ENCODE results near the gene TTC21A. TPM values are rescaled to one million over a fixed set of nuclear protein-coding genes. Genes with fewer than 3 reads are reported as not detected.
A peak's percentile ranks its signal among the peaks of the same experiment; 100 is the strongest.

Gene TTC21A
- total RNA-seq, 2 experiments from 2014 or later: 2.7 to 4.5 TPM

DNA sequence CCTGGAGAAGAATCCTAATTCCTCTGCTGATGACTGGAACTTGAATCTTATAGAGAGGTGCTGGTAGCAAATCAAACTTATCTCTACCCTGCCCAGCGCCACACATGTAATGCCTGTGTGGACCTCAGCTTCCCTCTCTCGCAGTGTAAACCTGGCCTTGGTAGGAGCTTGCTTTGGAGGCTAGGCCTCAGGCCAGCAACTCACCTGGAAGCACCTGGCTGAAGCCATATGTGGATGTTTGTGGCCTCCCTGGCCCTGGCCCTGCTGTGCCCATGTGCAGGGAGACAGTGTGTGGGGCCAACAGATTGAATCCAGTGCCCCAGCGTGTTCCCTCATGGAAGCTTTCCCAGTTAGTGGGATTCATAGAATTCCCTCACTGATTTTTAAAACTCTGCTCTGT lies 8.4 kb downstream of the TTC21A start:
- Mint-ChIP-seq H3K36me3 (no peaks in the 10 kb centered on the region), H3K4me1 (peaks cover 2% of the 10 kb centered on the region), H3K9me3 (no peaks in the 10 kb centered on the region), H3K4me3 (no peak overlapping the region), H3K27me3 (peaks cover 55% of the 10 kb centered on the region), H3K27ac (no peak overlapping the region)
- POLR2A ChIA-PET: no interaction called here
- DNase-seq (no peak), ATAC-seq (ENCODE audit: low read depth) (no peak)

DNA sequence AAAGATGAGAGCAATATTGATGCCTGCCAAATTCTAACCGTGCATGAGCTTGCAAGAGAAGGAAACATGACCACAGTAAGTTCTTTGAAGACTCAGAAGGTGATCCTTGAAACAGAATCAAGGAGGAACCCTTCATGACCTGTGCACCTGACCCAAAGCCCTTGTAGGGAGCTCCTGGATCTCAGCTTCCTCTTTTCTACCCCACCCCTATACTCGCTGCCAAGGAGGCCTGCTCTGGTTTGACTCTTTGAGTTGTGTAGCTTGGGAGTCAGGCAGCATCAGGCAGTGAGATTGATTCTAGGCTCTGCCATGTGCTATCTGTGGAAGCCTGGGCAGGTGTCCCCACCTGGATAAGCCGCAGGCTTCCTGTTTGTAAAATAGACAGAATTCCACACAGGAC lies 10.6 kb downstream of the TTC21A start:
- no peak for ATAC-seq (ENCODE audit: low read depth)
- POLR2A ChIA-PET: interaction anchor here (0.8 kb wide), 1 partner anchor 9 kb away, joined by 3 read pairs; no protein-coding TSS in a partner anchor
- DNase-seq: no peak
- H3K27me3 Mint-ChIP-seq: peaks cover 51% of the 10 kb centered on the region
- no peaks in the 10 kb centered on the region for H3K36me3 Mint-ChIP-seq
- peaks cover 4% of the 10 kb centered on the region for H3K4me1 Mint-ChIP-seq
- no peak overlapping the region for H3K4me3 Mint-ChIP-seq
- H3K9me3 Mint-ChIP-seq: no peaks in the 10 kb centered on the region
- no peak overlapping the region for H3K27ac Mint-ChIP-seq

DNA sequence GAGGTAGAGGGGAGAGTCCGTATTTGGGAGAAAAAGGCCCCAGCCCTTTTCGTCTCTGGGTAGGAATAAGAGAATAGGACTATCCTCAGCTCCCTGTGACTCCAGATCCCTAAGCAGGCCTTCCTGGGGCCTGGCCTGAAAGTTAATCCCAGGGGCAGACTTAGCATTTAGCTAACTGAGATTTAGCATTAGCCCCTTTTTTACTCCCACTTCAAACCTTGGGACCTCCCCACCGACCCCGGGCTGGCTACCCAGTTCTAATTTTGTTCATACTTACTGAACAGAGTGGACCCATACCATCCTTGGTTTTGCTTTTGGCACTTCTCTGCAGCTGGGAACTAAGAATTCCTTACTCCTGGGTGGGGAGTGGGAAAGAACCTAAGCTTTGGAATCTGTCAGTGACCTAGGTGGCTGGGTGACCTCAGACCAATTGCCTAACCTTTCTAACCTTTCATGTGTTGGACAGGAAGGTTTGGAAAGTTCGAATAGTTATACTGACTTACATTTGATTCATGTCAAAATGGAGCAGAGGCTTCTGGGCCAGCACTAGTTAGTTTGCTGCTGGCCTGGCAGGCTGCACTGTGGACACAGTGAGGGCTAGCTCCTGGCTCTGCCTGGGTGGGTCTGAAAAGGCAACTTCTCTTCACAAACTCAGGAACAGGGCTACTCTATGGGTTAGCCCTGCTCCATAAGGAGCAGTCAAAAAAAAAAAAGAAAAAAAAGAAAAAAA lies 11.6 kb downstream of the TTC21A start:
- DNase-seq (no peak), ATAC-seq (ENCODE audit: low read depth) (no peak)
- POLR2A ChIA-PET: no interaction called here
- no peaks in the 10 kb centered on the region for H3K36me3 Mint-ChIP-seq
- H3K9me3 Mint-ChIP-seq: no peaks in the 10 kb centered on the region
- H3K27ac Mint-ChIP-seq: no peak overlapping the region
- H3K4me3 Mint-ChIP-seq: no peak overlapping the region
- H3K4me1 Mint-ChIP-seq: peaks cover 4% of the 10 kb centered on the region
- H3K27me3 Mint-ChIP-seq: peaks cover 47% of the 10 kb centered on the region

GRCh38 chr3:39121621-39122020 lies 14.1 kb downstream of the TTC21A start:
- Mint-ChIP-seq H3K4me3 (no peak overlapping the region), H3K27me3 (peaks cover 43% of the 10 kb centered on the region), H3K9me3 (no peaks in the 10 kb centered on the region), H3K4me1 (peaks cover 7% of the 10 kb centered on the region), H3K27ac (no peak overlapping the region), H3K36me3 (no peaks in the 10 kb centered on the region)
- ATAC-seq (ENCODE audit: low read depth): no peak
- DNase-seq: no peak
- POLR2A ChIA-PET: no interaction called here

- no peaks in the 10 kb centered on the region for H3K9me3 Mint-ChIP-seq
- POLR2A ChIA-PET: no interaction called here
- H3K36me3 Mint-ChIP-seq: no peaks in the 10 kb centered on the region
These were observed 15.3 kb downstream of the TTC21A start for GRCh38 chr3:39122813-39123212.

GRCh38 chr3:39124876-39125840 lies 17.7 kb downstream of the TTC21A start:
- Mint-ChIP-seq H3K9me3 (no peaks in the 10 kb centered on the region), H3K27ac (no peak overlapping the region), H3K27me3 (peaks cover 28% of the 10 kb centered on the region), H3K36me3 (no peaks in the 10 kb centered on the region), H3K4me3 (no peak overlapping the region), H3K4me1 (peaks cover 20% of the 10 kb centered on the region)
- ATAC-seq (ENCODE audit: low read depth) (no peak), DNase-seq (no peak)
- POLR2A ChIA-PET: interaction anchor here (0.5 to 3.9 kb wide), 3 partner anchors 16 to 281 kb away, joined by 4 to 15 read pairs (median 4); partner anchors contain the start of gene TTC21A

More at GRCh38 chr3:39122813-39123212, 15.3 kb downstream of the TTC21A start:
- DNase-seq (no peak), ATAC-seq (ENCODE audit: low read depth) (no peak)
- H3K4me3 Mint-ChIP-seq: no peak overlapping the region
- H3K4me1 Mint-ChIP-seq: peaks cover 17% of the 10 kb centered on the region
- peaks cover 38% of the 10 kb centered on the region for H3K27me3 Mint-ChIP-seq
- H3K27ac Mint-ChIP-seq: no peak overlapping the region

- ATAC-seq (ENCODE audit: low read depth): no peak
- H3K9me3 Mint-ChIP-seq: no peaks in the 10 kb centered on the region
- no peak for DNase-seq
- H3K27ac Mint-ChIP-seq: no peak overlapping the region
- POLR2A ChIA-PET: interaction anchor here (0.5 to 3.9 kb wide), 2 partner anchors 17 to 39 kb away, joined by 4 to 15 read pairs; partner anchors contain the start of gene TTC21A
- peaks cover 22% of the 10 kb centered on the region for H3K4me1 Mint-ChIP-seq
- no peak overlapping the region for H3K4me3 Mint-ChIP-seq
- no peaks in the 10 kb centered on the region for H3K36me3 Mint-ChIP-seq
- H3K27me3 Mint-ChIP-seq: peaks cover 25% of the 10 kb centered on the region
These were observed 18.5 kb downstream of the TTC21A start for GRCh38 chr3:39125841-39126500.

DNA sequence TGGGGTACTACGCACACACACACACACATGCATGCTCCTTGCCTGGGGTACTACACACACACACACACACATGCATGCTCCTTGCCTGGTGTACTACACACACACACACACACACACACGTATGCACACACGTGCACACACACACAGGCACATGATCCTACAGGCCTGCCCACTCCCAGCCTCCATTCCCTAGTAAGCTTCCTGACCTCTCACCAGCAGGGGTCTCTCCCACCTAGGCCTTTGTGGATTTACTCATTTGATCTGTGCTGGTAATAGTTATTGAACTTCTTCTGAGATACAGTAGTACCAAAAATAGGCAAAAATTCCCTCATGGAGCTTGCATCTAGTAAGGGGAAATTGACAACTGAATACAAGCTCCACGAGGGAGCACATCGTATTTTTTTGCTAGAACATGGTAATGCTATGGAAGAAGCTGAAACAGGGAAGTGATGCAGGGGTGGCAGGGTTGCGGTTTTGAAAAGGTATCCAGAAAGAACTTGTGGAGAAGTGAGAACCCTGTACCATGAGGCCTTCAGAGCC lies 19.1 kb downstream of the TTC21A start:
- DNase-seq: no peak
- no peak overlapping the region for H3K4me3 Mint-ChIP-seq
- peak; percentile 55 for ATAC-seq (ENCODE audit: low read depth)
- POLR2A ChIA-PET: interaction anchor here (2.2 to 3.9 kb wide), 2 partner anchors 18 to 162 kb away, joined by 9 to 15 read pairs; partner anchors contain the start of gene TTC21A
- peaks cover 22% of the 10 kb centered on the region for H3K27me3 Mint-ChIP-seq
- no peaks in the 10 kb centered on the region for H3K9me3 Mint-ChIP-seq
- no peak overlapping the region for H3K27ac Mint-ChIP-seq
- peaks cover 25% of the 10 kb centered on the region for H3K4me1 Mint-ChIP-seq
- no peaks in the 10 kb centered on the region for H3K36me3 Mint-ChIP-seq

- peak; percentile 32 for ATAC-seq (ENCODE audit: low read depth)
- POLR2A ChIA-PET: interaction anchor here (1.0 to 3.9 kb wide), 4 partner anchors 18 to 161 kb away, joined by 3 to 15 read pairs (median 8); partner anchors contain the start of gene TTC21A
- peaks cover 15% of the 10 kb centered on the region for H3K27me3 Mint-ChIP-seq
- H3K4me3 Mint-ChIP-seq: peak overlapping the region; percentile 40
- peak overlapping the region; percentile 17 for H3K27ac Mint-ChIP-seq
- H3K4me1 Mint-ChIP-seq: peaks cover 25% of the 10 kb centered on the region
- DNase-seq: peak; percentile 32
- H3K9me3 Mint-ChIP-seq: no peaks in the 10 kb centered on the region
- H3K36me3 Mint-ChIP-seq: no peaks in the 10 kb centered on the region
These were observed 19.9 kb downstream of the TTC21A start for GRCh38 chr3:39127269-39127907.

- Mint-ChIP-seq H3K9me3 (no peaks in the 10 kb centered on the region), H3K27ac (peak overlapping the region; percentile 54), H3K36me3 (no peaks in the 10 kb centered on the region), H3K27me3 (peaks cover 11% of the 10 kb centered on the region), H3K4me1 (peaks cover 26% of the 10 kb centered on the region), H3K4me3 (peak overlapping the region; percentile 40)
- ATAC-seq (ENCODE audit: low read depth): peak; percentile 82
- no peak for DNase-seq
- POLR2A ChIA-PET: interaction anchor here (1.0 to 3.9 kb wide), 4 partner anchors 18 to 160 kb away, joined by 3 to 15 read pairs (median 8); partner anchors contain the start of gene TTC21A
These were observed 20.4 kb downstream of the TTC21A start for GRCh38 chr3:39127908-39128304.

DNA sequence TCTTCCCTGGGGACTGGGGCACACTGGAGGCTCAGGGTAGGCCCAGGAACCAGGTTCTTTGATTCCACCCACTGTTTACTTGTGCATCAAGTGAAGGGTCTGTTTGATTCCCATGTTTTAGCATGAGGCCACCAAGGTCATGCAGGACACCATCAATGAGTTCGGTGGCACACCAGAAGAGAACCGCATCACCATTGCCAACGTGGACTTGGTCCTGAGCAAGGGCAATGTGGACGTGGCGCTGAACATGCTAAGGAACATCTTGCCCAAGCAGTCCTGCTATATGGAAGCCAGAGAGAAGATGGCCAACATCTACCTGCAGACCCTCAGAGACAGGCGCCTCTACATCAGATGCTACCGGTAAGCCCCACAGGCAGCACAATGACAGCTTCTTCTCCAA lies 21.5 kb downstream of the TTC21A start:
- Mint-ChIP-seq H3K27ac (peak overlapping the region; percentile 11), H3K9me3 (no peaks in the 10 kb centered on the region), H3K27me3 (peaks cover 10% of the 10 kb centered on the region), H3K36me3 (no peaks in the 10 kb centered on the region), H3K4me3 (no peak overlapping the region), H3K4me1 (peaks cover 26% of the 10 kb centered on the region)
- POLR2A ChIA-PET: no interaction called here
- ATAC-seq (ENCODE audit: low read depth) (no peak), DNase-seq (peak; percentile 17)

GRCh38 chr3:39130026-39130425 lies 22.5 kb downstream of the TTC21A start:
- no peak overlapping the region for H3K27ac Mint-ChIP-seq
- H3K9me3 Mint-ChIP-seq: no peaks in the 10 kb centered on the region
- POLR2A ChIA-PET: interaction anchor here (1.2 kb wide), 1 partner anchor 16 kb away, joined by 3 read pairs; no protein-coding TSS in a partner anchor
- no peaks in the 10 kb centered on the region for H3K36me3 Mint-ChIP-seq
- ATAC-seq (ENCODE audit: low read depth) (no peak), DNase-seq (peak; percentile 19)
- H3K4me1 Mint-ChIP-seq: peaks cover 26% of the 10 kb centered on the region
- H3K27me3 Mint-ChIP-seq: peaks cover 4% of the 10 kb centered on the region
- no peak overlapping the region for H3K4me3 Mint-ChIP-seq

Measured in activated naive CD8-positive, alpha-beta T cell treated with anti-CD3 and anti-CD28 coated beads, Interleukin-2, amount 10 ng/mL, durations not matched to agents 7 days and 5 days (primary cell).